CD4-positive, alpha-beta T cell treated with Interleukin-10 for 1 hour (primary cell): ENCODE measurements around the gene TMSB15B.
"Not testable (repeated sequence)": the region's sequence is repeated elsewhere in the genome, so short reads cannot be mapped to it uniquely, and the experiment has no call there.

Experiments used
- DNase-seq: peaks from one replicate; pipeline ENCODE4 v3.0.0-alpha.2; 2020

The TMSB15B gene

GRCh38 chrX:103962411-103963278 is at the start of gene TMSB15B:
Gene TMSB15B, plus strand, starts transcription at chrX:103962627.
- not testable (repeated sequence) for DNase-seq

GRCh38 chrX:103913356-103914020 is 48.9 kb upstream of the TMSB15B start:
- no peak for DNase-seq

- DNase-seq, result peak; percentile 55
Observed at GRCh38 chrX:103918050-103918449, 44.4 kb upstream of the TMSB15B start.

GRCh38 chrX:103918571-103919269 is 43.7 kb upstream of the TMSB15B start:
- peak; percentile 63 for DNase-seq

GRCh38 chrX:103919270-103919637 is 43.2 kb upstream of the TMSB15B start:
- peak; percentile 41 for DNase-seq

GRCh38 chrX:103920515-103920914 is 41.9 kb upstream of the TMSB15B start:
- peak; percentile 9 for DNase-seq

GRCh38 chrX:103927030-103927429 is 35.4 kb upstream of the TMSB15B start:
- no peak for DNase-seq

GRCh38 chrX:103927633-103928032 is 34.8 kb upstream of the TMSB15B start:
- DNase-seq, result no peak

GRCh38 chrX:103932133-103932532 is 30.3 kb upstream of the TMSB15B start:
- no peak for DNase-seq

GRCh38 chrX:103940257-103940656 is 22.2 kb upstream of the TMSB15B start:
- not testable (repeated sequence) for DNase-seq

- peak; percentile 44 for DNase-seq
Observed at GRCh38 chrX:103941201-103941975, 21.0 kb upstream of the TMSB15B start.

GRCh38 chrX:103949506-103949905 is 12.9 kb upstream of the TMSB15B start:
- DNase-seq, result no peak

- DNase-seq, result no peak
Observed at GRCh38 chrX:103953353-103953752, 9.1 kb upstream of the TMSB15B start.

- no peak for DNase-seq
Observed at GRCh38 chrX:103954259-103954658, 8.2 kb upstream of the TMSB15B start.

- DNase-seq, result not testable (repeated sequence)
Observed at GRCh38 chrX:103960599-103960998, 1.8 kb upstream of the TMSB15B start.

- not testable (repeated sequence) for DNase-seq
Observed at GRCh38 chrX:103983508-103983907, 21.1 kb downstream of the TMSB15B start.

- no peak for DNase-seq
Observed at GRCh38 chrX:103999234-103999633, 36.8 kb downstream of the TMSB15B start.

GRCh38 chrX:104008831-104009230 is 46.4 kb downstream of the TMSB15B start:
- DNase-seq, result no peak

- DNase-seq, result no peak
Observed at GRCh38 chrX:104013158-104013557, 50.7 kb downstream of the TMSB15B start.

GRCh38 chrX:104013606-104014005 is 51.2 kb downstream of the TMSB15B start, which contains the start of gene H2BW1:
Gene H2BW1, minus strand, starts transcription at chrX:104013708. Its CDS starts 132 bp downstream, at chrX:104013576.
- no peak for DNase-seq

GRCh38 chrX:104015576-104015975 is 53.1 kb downstream of the TMSB15B start:
- not testable (repeated sequence) for DNase-seq
